DND-41 (cell line): ENCODE measurements around the gene LAMTOR3.

Source experiments
- ATAC-seq: fragments of 200-7000 bp; cut with Tn5 transposase; 3 replicates; pipeline ENCODE4 v1.9.1; 2021; ENCODE audit warnings: low read depth; ENCODE audit not compliant: insufficient read depth
- DNase-seq: peaks from one replicate; pipeline ENCODE4 v3.0.0-alpha.2; 2020
- H2AFZ ChIP-seq: 2 replicates; pipeline ENCODE4 v1.6.0; 2012; ENCODE audit warnings: low read depth, low read length
- H3K27ac ChIP-seq: 2 replicates; pipeline ENCODE4 v1.5.1; 2012; ENCODE audit warnings: low read length, inconsistent platforms
- H3K27me3 ChIP-seq: fragments of 200-600 bp; sonication (generic); 2 replicates; pipeline ENCODE4 v1.6.0; 2012; ENCODE audit warnings: low read length, mild to moderate bottlenecking, inconsistent platforms; ENCODE audit not compliant: insufficient read depth, poor library complexity
- H3K36me3 ChIP-seq: 2 replicates; pipeline ENCODE4 v1.5.1; 2012; ENCODE audit warnings: low read length, inconsistent platforms; ENCODE audit not compliant: insufficient read depth
- H3K4me1 ChIP-seq: 2 replicates; pipeline ENCODE4 v1.5.1; 2012; ENCODE audit warnings: mild to moderate bottlenecking, low read length; ENCODE audit not compliant: insufficient read depth
- H3K4me2 ChIP-seq: 2 replicates; pipeline ENCODE4 v1.6.0; 2012; ENCODE audit warnings: mild to moderate bottlenecking, moderate library complexity, low read length, inconsistent platforms; ENCODE audit not compliant: insufficient read depth
- H3K4me3 ChIP-seq, 2 experiments: fragments of 200-600 bp in 1 of 2; shearing (Covaris generic) in 1 of 2; 2 replicates each; pipeline ENCODE4 v1.5.1; 2012 to 2016; ENCODE audit warnings: inconsistent platforms in 2 of 2, low read length in 2 of 2, mild to moderate bottlenecking in 2 of 2, low read depth in 1 of 2, moderate library complexity in 1 of 2
- H3K79me2 ChIP-seq: 2 replicates; pipeline ENCODE4 v1.6.0; 2012; ENCODE audit warnings: low read length, inconsistent platforms; ENCODE audit not compliant: insufficient read depth
- H3K9ac ChIP-seq: 2 replicates; pipeline ENCODE4 v1.6.0; 2012; ENCODE audit warnings: low read depth, mild to moderate bottlenecking, inconsistent platforms, low read length, moderate library complexity
- H3K9me3 ChIP-seq: 2 replicates; pipeline ENCODE4 v1.5.1; 2012; ENCODE audit warnings: low read length, moderate library complexity, mild to moderate bottlenecking, inconsistent platforms; ENCODE audit not compliant: insufficient read depth, severe bottlenecking
- H4K20me1 ChIP-seq: 2 replicates; pipeline ENCODE4 v1.6.0; 2012; ENCODE audit warnings: low read length; ENCODE audit not compliant: insufficient read depth
- EZH2 ChIP-seq: IDR thresholded peaks from 3 replicates; pipeline ENCODE4 v1.6.1; 2012; ENCODE audit warnings: borderline replicate concordance, low read depth, mild to moderate bottlenecking, moderate library complexity, low read length, inconsistent platforms; ENCODE audit not compliant: severe bottlenecking
- TF ChIP-seq, protein P1 (sequence below): IDR thresholded peaks from 2 replicates; pipeline ENCODE4 v1.5.1; 2012; ENCODE audit warnings: borderline replicate concordance, low read length, moderate library complexity, mild to moderate bottlenecking; ENCODE audit not compliant: poor library complexity, severe bottlenecking; ENCODE audit errors: extremely low read depth

Gene LAMTOR3

DNA sequence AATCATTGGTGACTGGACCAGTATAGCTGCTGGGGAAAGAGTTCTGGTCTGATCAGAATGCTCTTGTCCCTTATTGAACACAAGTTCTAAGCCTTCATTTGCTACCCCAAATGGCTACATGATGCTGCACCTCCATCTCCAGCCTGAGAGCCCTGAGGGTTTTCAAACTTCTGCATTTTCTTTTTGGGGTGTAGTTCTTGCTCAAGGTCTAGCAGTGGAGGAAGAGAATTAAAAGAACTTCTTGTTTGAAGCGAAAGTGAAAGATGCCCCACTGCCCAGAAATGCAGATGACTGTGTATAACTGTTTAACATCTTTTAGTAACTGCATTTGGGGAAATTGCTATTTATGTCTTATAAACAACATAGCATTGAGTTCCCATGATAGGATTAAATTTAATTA lies 38.5 kb downstream of the LAMTOR3 start:
- no peak for DNase-seq
- Histone ChIP-seq H3K4me1 (no peaks in the 10 kb centered on the region), H3K36me3 (no peaks in the 10 kb centered on the region), H2AFZ (no peak overlapping the region), H3K4me2 (no peak overlapping the region), H3K27ac (no peak overlapping the region), H3K4me3 (no peak overlapping the region), H4K20me1 (no peaks in the 10 kb centered on the region), H3K9me3 (no peaks in the 10 kb centered on the region), H3K27me3 (peaks cover 2% of the 10 kb centered on the region), H3K79me2 (no peaks in the 10 kb centered on the region), H3K9ac (no peak overlapping the region)
- ATAC-seq: peak; percentile 48; the same call in 2 of the 3 replicates
- TF ChIP-seq, protein P1, sequence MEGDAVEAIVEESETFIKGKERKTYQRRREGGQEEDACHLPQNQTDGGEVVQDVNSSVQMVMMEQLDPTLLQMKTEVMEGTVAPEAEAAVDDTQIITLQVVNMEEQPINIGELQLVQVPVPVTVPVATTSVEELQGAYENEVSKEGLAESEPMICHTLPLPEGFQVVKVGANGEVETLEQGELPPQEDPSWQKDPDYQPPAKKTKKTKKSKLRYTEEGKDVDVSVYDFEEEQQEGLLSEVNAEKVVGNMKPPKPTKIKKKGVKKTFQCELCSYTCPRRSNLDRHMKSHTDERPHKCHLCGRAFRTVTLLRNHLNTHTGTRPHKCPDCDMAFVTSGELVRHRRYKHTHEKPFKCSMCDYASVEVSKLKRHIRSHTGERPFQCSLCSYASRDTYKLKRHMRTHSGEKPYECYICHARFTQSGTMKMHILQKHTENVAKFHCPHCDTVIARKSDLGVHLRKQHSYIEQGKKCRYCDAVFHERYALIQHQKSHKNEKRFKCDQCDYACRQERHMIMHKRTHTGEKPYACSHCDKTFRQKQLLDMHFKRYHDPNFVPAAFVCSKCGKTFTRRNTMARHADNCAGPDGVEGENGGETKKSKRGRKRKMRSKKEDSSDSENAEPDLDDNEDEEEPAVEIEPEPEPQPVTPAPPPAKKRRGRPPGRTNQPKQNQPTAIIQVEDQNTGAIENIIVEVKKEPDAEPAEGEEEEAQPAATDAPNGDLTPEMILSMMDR: no peak
- TF ChIP-seq EZH2: no peak

DNA sequence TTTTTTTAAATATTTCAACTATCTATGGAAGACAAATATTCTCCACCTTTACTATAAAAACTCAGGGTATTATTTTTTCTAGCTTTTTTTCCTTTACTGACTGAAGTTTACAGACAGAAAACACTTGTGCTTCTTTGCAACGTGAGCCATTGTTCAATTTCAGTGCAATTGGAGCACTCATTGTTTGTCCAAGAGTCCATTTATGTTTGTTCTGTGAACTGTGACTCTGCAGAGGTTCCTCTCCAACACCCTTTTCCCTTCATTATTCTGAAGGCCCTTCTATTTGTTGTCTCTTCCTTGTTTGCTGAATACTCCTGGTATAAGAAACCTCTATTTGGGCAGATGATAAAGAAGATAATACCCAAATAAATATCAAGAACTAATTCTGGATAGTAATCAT lies 40.2 kb downstream of the LAMTOR3 start:
- no peaks in the 10 kb centered on the region for H3K4me1 ChIP-seq
- H3K9me3 ChIP-seq: no peaks in the 10 kb centered on the region
- no peak overlapping the region for H2AFZ ChIP-seq
- no peaks in the 10 kb centered on the region for H3K79me2 ChIP-seq
- H3K27ac ChIP-seq: no peak overlapping the region
- DNase-seq (no peak), ATAC-seq (no peak)
- no peak overlapping the region for H3K4me2 ChIP-seq
- peaks cover 2% of the 10 kb centered on the region for H3K27me3 ChIP-seq
- H4K20me1 ChIP-seq: no peaks in the 10 kb centered on the region
- no peaks in the 10 kb centered on the region for H3K36me3 ChIP-seq
- no peak overlapping the region for H3K4me3 ChIP-seq
- no peak overlapping the region for H3K9ac ChIP-seq
- TF ChIP-seq, protein P1: no peak
- no peak for TF ChIP-seq EZH2

DNA sequence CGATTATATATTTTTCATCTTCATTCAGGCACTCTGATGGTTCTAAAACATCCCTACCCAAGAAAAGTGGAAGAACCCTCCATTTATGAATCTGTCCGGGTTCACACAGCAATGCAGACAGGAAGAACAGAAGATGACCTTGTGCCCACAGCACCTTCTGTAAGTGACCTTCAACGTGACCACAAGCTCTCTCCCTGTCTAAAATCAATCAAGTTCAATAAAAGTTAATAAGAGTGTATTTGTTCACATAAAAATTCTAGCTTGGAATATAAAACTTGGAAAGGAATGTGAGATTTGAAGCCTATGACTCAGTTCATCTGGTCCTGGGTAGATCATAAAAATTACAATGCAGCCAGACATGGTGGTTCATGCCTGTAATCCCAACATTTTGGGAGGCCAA lies 41.0 kb downstream of the LAMTOR3 start:
- Histone ChIP-seq H4K20me1 (no peaks in the 10 kb centered on the region), H3K36me3 (no peaks in the 10 kb centered on the region), H3K27me3 (peaks cover 2% of the 10 kb centered on the region), H2AFZ (no peak overlapping the region), H3K27ac (no peak overlapping the region), H3K4me3 (no peak overlapping the region), H3K4me1 (no peaks in the 10 kb centered on the region), H3K9ac (no peak overlapping the region), H3K9me3 (no peaks in the 10 kb centered on the region), H3K4me2 (no peak overlapping the region), H3K79me2 (no peaks in the 10 kb centered on the region)
- TF ChIP-seq EZH2: no peak
- TF ChIP-seq, protein P1: no peak
- no peak for ATAC-seq
- no peak for DNase-seq

DNA sequence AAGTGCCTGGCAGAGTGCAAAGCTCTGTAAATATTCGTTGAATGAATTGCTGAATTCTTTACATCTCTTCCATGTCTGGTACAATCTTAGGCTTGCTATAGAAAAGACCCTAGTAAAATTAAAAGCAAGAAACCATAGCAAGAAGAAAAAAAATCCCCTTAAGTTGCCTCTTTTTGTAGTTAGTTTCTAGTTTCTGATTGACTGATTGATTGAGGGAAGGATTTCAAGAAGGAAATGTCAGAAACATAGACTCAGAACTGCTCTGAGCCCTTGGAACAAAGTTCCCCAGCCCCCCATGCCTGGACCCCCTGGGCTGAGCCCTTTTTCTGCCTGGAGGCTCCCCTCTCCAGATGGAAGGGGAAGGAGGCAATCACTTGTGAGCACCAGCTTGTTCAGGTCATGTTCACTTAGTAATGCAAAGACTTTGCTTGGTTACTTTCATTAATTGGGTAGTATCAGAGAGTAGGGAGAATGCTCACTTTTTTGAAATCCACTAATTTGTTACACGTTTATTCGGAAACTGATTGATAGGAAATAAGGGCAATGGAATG lies 42.0 kb downstream of the LAMTOR3 start:
- Histone ChIP-seq H4K20me1 (no peaks in the 10 kb centered on the region), H3K27me3 (peaks cover 2% of the 10 kb centered on the region), H3K4me3 (no peak overlapping the region), H3K9me3 (no peaks in the 10 kb centered on the region), H2AFZ (no peak overlapping the region), H3K9ac (no peak overlapping the region), H3K36me3 (no peaks in the 10 kb centered on the region), H3K79me2 (no peaks in the 10 kb centered on the region), H3K27ac (no peak overlapping the region), H3K4me1 (no peaks in the 10 kb centered on the region), H3K4me2 (no peak overlapping the region)
- ATAC-seq (no peak), DNase-seq (no peak)
- TF ChIP-seq EZH2: no peak
- TF ChIP-seq, protein P1: no peak
